CD4-positive, alpha-beta T cell treated with Interleukin-10 for 1 hour (primary cell): ENCODE data around the gene ZNF326.
A peak's percentile ranks its signal among the peaks of the same experiment; 100 is the strongest.

Experiments
- DNase-seq: peaks from one replicate; pipeline ENCODE4 v3.0.0-alpha.2; 2020

Gene ZNF326, protein sequence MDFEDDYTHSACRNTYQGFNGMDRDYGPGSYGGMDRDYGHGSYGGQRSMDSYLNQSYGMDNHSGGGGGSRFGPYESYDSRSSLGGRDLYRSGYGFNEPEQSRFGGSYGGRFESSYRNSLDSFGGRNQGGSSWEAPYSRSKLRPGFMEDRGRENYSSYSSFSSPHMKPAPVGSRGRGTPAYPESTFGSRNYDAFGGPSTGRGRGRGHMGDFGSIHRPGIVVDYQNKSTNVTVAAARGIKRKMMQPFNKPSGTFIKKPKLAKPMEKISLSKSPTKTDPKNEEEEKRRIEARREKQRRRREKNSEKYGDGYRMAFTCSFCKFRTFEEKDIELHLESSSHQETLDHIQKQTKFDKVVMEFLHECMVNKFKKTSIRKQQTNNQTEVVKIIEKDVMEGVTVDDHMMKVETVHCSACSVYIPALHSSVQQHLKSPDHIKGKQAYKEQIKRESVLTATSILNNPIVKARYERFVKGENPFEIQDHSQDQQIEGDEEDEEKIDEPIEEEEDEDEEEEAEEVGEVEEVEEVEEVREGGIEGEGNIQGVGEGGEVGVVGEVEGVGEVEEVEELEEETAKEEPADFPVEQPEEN

DNA sequence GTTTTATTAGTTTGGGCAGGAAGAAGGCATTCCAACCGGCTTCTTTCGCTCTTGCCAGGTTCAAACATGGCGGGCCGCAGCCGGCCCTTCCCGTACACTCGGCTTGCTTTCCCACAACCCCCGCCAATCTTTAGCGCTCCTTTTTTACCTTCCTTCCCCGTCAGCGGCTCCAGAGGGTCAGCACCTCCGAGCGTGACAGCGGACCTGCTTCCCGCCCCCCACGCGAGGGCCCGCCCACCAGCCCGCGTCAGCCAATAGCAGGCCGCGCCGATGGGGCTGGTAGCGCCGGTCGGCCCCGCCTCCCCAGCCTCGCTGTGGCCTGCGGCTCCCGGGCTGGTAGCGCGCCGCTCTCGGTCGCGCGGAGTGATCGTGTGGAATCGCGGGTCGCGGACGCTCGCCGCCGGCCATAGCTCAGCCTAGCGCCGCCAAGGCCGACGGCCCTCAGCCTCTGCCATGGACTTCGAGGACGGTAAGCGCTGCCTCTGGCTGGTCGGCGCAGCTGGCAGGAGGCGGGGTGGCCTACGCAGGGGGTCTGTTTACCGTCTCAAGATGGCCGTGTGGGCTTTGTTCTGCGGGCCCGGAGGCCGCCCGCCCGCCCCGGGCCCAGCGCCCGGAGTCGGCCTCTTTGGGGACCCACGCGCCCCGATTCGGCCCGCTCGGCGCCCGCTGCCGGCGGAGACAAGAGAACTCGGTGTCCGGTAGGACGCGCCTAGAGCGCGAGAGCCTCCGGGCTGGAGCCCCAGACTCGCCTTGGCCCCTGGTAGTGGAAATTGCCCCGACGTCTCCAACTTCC, at the start of gene ZNF326:
Gene ZNF326 (plus strand): TSS at position 306 of the 793 bp plus-strand sequence. CDS start 148 bp downstream, at position 454.
- peak; percentile 95 for DNase-seq

DNA sequence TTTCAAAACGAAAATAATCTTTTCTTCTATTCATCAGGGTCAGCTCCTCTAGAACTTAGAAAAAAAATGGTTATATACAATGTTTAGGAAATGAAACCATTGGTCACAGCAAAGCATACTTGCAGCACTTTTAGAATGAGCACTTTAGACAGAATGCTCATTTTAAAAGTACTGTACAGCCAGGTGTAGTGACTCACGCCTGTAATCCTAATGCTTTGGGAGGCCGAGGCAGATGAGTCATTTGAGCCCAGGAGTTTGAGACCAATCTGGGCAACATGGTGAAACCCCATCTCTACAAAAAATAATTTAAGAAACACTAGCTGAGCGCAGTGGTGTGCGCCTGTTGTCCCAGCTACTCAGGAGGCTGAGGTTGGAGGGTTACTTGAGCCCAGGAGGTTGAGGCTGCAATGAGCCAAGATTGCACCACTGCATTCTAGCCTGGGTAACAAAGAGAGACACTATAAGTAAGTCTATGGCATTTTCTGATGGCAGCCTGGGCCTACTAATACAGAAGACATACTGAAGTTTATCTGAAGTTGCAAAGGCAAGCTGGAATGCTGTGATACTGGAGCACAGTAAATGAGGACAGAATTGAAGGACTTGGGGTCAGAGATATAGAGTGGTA, 48.9 kb upstream of the ZNF326 start:
- no peak for DNase-seq

DNA sequence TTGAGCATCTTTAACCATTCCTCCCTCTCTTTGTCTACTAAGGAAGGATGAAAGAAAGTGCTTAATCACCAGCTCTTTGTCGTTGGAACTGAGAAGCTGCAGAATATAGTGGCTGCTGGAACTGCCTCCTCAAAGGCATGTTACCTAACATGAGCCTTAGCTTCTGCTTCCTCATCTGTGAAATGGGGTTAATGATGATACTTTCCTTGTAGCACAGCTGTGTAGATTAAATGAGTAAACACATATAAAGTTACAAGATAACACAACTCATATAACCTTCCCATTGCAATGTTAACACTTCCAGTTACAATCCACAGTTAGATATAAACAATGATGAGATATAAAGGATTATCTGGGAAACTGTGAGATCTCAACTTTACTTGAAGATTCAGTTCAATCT, 48.4 kb upstream of the ZNF326 start:
- DNase-seq = no peak

DNA sequence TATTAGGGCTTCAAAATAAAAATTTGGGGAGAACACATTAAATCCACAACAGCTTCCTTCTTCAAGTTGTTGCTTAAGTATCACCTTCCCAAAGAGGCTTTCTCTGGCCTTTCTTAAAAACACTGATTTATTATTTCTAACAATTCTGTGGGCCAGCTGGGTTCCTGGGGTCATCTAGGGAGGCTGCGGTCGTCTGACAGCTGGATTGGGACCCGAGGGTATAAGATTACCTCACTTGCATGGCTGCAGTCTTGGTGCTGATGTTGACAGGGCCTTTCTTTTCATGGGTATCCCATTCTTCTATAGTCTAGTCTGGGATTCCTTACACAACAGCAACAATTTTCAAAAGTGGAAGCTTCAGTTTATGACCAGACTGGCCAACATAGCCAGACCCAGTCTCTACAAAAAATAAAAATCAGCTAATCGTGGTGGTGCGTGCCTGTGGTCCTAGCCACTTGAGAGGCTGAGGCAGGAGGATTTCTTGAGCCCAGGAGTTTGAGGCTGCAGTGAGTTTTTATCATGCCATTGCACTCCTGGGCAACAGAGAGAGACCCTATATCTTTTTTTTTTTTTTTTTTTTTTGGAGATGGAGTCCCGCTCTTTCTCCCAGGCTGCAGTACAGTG, 46.1 kb upstream of the ZNF326 start:
- DNase-seq = no peak

DNA sequence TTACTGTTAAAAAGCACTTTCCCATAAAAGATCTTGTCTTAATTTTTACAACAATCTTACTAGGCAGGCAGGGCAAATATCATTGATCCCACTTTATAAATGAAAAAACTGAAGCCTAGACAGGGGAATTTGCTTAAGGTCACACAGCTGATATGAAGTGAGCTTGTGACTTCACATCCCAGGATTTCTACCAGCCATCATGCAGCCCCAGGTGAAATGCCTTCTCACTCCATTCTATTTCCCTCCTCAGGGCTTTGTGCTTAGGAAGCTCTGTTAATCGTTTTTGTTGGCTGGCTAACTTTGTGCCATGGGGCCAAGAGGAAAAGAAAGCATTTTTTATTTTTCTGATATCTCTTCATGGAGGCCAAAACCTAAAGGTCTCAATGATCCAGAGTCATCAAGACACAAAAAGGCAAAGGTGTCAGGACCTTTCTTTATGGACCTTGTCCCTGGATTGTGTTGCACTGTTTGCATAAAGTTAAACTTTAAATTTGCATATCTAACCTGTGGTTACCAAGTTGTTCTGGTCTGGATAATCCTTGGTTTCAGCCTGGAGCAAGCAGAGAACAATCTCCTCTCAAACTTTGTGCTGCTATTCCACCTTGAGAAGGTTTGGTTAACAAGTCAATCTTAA, 44.8 kb upstream of the ZNF326 start:
- DNase-seq = no peak

DNA sequence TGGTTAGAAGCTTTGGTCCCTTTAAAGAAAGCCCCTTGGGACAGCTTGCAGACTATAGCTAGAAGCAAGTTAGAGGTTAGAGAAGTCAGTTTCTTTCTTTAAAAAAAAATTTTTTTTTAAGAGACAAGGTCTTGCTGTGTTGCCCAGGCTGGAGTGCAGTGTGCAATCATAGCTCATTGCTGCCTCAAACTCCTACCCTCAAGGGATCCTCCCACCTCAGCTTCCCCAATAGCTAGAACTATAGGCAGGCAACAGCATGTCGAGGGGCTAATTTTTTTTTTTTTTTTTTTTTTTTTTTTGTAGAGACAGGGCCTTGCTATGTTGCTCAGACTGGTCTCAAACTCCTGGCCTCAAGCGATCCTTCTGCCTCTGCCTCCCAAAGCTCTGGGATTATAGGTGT, 44.2 kb upstream of the ZNF326 start:
- DNase-seq = no peak

DNA sequence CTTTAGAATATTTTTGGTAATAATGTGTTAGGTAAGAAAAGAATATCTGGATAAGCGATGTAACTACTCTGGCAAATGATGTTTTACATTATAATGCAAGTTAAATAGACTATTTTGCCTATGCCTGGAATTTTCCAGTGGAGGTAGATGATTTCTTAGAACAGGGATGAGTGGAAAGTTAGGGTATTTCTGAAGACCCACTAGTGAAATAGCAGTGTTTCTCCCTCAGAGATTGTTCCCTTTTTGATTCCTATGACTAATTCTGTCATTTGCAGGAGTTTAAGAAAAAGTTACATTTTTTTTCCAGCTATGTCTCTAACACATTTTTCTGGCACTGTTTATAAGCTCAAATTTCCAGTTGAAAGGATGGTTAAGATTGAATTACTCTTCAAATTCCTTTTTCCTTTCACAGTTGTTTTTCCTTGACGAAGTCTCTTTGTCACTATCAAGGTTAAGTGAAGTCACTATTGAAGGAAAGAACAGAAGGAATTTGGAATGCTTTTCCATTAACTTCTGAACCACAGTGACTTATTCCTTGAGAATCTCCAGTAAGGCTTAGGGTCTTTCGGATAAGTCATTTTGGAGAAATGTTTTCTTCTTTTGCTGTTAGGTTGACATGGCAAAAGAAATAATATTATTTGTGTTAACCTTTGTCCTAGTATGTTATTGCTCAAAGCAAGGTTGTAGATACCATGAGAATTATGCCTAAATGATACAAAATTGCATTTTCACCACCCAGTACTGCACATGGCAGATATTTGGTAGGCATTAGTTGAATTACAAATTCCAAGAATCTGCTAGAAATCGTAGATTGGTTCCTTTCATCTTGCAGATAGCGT, 42.9 kb upstream of the ZNF326 start:
- DNase-seq = no peak

DNA sequence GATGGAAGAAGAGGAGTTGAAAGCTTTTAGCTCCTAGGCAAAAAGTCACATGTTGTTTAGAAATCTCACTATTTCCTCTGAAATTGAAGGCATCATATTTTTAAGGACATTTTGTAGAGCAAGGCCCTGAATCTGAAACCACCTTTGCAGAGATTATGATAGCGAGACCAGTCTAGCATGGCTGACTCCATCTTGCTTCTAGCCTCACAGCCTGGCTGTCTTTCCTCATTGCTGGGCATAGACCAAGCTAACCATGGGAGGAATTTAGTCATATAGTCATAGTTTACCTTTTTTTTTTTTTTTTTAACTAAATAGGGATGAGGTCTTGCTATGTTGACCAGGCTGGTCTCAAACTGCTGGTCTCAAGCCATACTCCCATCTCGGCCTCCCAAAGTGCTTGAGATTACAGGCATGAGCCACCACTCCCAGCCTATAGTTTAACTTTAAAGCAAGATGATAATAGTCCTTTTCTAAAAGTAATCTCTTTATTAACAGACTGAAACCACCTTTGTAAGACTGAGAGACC, 42.2 kb upstream of the ZNF326 start:
- no peak for DNase-seq

DNA sequence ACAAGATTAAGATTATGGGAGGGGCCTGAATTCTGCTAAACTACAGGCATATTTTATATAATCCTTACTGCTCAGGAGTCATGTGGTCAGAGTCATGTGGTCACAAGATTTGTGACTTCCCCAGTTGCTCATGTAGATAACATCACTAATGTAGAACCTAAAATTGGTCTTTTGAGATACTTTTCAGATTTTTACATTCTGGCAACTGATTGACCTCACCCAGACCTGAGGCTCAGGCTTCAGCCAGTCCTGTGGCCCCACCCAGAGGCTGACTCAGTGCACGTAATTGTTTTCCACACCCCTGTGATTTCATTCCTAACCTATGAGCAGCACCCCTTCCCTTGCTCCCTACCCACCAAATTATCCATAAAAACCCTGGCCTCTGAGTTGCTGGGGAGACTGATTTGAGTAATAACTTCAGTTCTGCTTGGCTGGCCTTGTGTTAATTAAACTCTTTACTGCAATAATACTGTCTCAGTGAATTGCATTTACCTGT, 41.7 kb upstream of the ZNF326 start:
- DNase-seq = peak; percentile 36

DNA sequence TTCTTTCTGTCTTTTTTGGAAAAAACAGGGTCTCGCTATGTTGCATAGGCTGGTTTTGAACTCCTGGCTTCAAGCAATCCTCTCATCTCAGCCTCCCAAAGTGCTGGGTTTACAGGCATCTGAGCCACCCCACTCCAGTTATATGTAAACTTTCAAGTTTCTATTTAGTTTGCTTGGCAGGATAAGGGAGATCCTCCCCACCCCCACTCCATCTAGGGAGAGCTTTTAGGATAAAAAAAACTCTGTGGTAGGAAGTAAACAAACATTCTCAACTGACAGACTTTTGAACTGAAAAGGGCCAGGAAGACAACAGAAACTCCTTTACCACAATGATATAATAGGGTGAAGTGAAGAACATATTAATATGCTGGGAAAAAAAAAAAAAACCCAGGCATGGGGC, 41.0 kb upstream of the ZNF326 start:
- DNase-seq = no peak

DNA sequence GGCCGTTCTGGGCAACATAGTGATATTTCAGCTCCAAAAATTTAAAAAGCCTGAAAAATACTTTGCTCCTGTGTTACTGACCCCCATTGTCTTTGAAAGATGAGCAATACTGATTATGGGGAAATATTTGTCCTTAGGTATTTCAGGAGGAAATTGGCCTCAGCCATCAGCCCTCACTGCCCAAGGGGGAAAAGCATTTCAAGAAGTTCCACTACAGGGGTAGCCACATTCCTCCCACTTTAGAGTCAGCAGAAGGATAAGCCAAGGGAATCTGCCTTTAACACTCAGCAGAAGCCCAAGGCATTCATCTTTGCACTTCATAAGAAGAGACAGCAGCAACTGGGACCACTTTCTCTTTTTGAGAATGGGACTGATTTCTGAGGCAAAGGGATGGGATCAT, 40.5 kb upstream of the ZNF326 start:
- DNase-seq = no peak

DNA sequence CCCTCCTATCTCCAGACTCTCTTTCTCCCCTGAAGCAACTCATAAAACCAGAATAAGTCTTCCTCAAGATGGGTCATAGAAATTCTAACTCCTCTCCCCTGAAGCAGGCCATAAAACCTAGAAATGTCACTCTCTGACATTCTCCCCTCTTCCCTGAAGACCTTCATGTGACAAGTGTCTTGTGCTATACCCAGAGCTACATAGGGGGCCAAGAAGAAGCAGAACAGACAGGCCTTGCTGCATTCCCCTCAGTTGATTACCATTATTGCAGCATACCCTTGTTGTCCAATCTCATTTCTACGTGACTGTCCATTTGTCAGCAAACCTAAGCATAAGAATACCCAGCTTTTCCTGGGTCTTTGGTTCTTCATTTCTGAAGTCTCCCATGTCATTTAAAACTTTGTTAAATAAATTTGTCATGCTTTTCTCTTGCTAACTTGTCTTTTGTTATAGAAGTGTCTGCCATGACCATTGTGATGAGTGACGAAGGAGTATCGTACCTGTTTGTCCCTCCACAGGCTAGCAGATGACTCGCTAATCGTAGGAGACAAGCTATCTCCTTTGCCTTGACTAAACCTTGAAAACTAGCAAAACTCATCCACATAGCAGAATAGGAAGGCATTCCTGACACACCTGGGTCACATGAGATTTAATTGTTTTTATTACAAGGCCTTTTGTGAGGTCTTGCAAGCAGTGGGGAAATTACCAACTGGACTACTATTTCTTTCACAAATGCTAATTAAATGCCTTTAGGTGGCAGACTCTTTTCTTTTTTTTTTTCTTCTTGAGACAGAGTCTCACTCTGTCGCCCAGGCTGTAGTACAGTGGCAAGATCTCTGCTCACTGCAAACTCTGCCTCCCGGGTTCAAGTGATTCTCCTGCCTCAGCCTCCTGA, 39.4 kb upstream of the ZNF326 start:
- DNase-seq = no peak

DNA sequence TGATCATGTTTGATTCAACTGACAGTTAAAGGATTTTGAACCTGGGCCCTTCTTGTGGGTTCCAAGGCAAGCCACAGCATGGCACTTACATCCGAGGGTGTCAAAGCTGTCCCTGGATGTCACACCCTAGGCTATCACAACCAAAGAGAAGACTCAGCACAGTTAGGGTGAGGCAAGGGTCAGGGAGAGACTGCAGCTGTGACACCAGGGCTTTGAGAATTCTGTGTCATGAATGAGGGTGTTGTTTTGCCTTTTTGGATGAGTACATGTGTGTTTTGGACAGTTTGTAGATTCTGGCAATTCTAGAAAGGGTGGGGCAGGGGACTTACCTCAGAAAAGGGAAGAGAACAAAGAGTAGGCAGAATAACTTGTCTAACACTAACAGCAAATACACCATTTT, 37.8 kb upstream of the ZNF326 start:
- no peak for DNase-seq

DNA sequence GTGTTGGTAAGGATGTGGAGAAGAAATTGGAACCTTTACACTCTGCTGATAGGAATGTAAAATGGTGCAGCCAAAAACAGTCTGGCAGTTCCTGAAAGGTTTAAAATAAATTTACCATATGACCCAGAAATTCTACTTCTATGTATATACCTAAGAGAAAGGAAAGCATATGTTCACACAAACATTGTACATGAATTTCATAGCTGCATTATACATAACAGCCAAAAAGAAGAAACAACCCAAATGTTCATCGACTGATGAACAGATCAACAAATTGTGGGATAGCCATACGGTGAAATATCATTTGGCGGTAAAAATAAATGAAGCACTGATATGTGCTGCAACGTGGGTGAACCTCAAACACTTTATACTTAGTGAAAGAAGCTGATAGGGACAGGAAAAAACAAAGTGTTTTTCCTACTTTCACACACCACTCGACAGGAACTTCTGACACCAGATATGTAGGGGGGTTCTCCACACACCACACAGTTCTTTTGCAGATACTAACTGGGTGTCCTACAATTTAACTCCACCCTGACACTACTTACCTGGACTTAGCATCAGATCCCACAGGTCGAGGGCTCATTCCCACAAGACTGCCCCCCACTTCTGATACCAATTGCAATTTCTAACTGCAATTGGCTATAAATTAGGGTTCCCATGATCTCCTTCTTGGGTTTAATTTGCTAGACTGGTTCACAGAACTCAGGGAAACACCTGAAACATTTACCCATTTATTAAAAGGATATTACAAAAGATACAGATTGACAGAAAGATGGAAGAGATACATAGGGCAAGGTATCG, 35.9 kb upstream of the ZNF326 start:
- no peak for DNase-seq

DNA sequence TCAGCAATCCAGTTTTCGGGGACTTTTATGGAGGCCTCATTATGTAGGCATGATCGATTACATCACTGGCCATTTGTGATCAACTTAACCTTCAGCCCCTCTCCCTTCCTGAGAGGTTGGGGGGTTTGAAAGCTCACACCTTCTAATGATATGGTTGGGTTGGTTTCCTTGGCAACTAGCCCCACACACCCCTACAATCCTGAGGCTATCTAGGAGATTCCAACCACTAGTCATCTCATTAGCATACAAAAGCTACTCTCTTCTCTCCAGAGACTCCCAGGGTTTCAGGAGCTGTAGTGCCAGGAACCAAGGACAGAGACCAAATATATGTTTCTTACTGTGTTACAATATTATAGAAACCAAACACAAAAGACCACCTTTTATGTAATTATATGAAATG, 35.2 kb upstream of the ZNF326 start:
- no peak for DNase-seq

DNA sequence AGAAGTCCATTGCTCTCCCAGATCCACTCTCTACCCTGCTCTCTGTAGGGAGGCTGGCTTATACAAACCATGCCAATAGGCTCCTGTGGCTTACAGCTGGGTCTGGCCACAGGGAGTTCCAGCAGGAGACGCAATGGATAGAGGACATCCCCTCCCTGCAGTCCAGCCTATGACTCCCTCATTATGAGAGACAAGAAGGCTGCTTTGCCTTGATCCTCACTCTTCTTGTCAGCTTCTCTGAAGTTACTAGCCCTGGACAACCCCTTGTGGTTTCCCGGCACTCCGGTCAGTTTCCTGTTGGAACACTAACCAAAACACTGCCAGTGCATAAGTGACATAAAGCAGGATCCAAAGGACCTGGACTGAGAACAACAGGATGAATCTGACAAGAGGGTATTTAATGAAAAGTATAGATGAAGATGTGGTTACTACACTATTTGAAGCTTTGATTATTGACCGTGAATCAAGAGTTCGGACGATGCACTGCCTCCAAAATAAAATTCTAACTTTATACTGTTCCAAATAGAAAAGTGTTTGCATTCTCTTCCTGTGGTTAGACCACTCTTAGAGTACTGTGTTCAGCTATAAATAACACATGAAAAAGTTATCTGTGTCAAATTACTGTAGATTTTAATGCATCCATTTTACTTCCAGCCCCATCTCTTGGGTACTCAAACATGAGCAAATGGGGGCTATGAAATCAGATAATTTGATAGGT, 32.7 kb upstream of the ZNF326 start:
- DNase-seq = no peak

DNA sequence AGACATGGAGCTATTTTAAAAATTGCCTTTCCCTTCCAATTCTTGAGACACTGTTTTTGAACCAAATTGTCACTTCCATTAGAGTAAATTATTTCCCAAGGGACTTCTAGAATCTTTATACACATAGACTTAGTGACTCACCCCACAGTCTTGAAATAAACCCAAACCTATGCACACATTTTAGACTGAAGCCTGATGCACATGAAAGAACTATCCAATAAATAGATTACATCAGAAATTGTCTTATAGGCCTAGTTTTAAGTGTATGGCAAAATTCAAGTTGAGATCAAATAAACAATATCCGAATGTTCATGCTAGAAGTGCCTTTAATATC, 32.2 kb upstream of the ZNF326 start:
- DNase-seq = no peak

DNA sequence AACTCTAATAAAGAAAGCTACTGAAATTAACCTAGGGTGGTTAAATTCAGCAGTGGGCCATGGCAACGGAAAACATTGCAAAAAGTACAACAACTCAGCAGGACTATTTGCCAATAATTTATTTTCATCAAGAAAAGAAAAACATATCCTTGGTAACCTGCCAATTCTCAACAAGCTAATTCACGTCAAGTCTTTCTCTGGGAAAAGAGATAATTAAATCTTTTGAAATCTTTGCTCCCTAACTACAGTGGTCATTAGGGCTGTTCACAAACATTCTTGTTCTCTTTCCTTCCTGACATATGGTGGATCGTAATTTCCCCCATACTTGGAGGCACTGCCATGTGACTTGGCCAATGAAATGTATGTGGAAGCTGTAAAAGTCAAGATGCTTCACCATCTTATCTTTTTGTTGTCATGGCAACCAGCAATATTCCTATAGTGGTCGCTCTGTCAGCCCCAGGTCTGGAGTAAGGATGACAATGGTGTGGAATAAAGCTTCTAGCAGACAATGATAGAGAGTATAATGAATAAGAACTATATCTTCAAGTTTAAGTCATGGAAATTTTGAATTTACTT, 29.6 kb upstream of the ZNF326 start:
- no peak for DNase-seq
